HG03439 (cell line): ENCODE results near the gene DIPK1C.

Experiments
- ATAC-seq: cut with Tn5 transposase; IDR thresholded peaks from one replicate; pipeline ENCODE4 v1.9.1; 2021; ENCODE audit warnings: mild to moderate bottlenecking, moderate library complexity; ENCODE audit not compliant: unreplicated experiment

Gene DIPK1C

GRCh38 chr18:74453642-74454198 is 3.4 kb downstream of the DIPK1C start:
- ATAC-seq = no peak

GRCh38 chr18:74453016-74453566 is 4.0 kb downstream of the DIPK1C start:
- ATAC-seq = no peak

- ATAC-seq = no peak
Measured at GRCh38 chr18:74451148-74451547, 6.0 kb downstream of the DIPK1C start.

GRCh38 chr18:74450626-74451025 is 6.5 kb downstream of the DIPK1C start:
- no peak for ATAC-seq

GRCh38 chr18:74447404-74448152 is 9.5 kb downstream of the DIPK1C start:
- ATAC-seq = no peak

GRCh38 chr18:74446631-74447403 is 10.3 kb downstream of the DIPK1C start:
- no peak for ATAC-seq

- ATAC-seq = no peak
Measured at GRCh38 chr18:74446178-74446577, 10.9 kb downstream of the DIPK1C start.

GRCh38 chr18:74445585-74445984 is 11.5 kb downstream of the DIPK1C start:
- ATAC-seq = no peak

- no peak for ATAC-seq
Measured at GRCh38 chr18:74444104-74444503, 13.0 kb downstream of the DIPK1C start.

GRCh38 chr18:74440808-74441427 is 16.2 kb downstream of the DIPK1C start:
- ATAC-seq = no peak

GRCh38 chr18:74438091-74438490 is 19.0 kb downstream of the DIPK1C start:
- ATAC-seq = no peak

GRCh38 chr18:74436158-74436769 is 20.8 kb downstream of the DIPK1C start:
- ATAC-seq = no peak

- ATAC-seq = no peak
Measured at GRCh38 chr18:74435740-74436139, 21.4 kb downstream of the DIPK1C start.

GRCh38 chr18:74434466-74434865 is 22.6 kb downstream of the DIPK1C start:
- ATAC-seq = no peak

GRCh38 chr18:74430806-74431571 is 26.1 kb downstream of the DIPK1C start:
- no peak for ATAC-seq

GRCh38 chr18:74430231-74430630 is 26.9 kb downstream of the DIPK1C start:
- no peak for ATAC-seq

- no peak for ATAC-seq
Measured at GRCh38 chr18:74429096-74429495, 28.0 kb downstream of the DIPK1C start.

GRCh38 chr18:74427442-74428112 is 29.5 kb downstream of the DIPK1C start:
- ATAC-seq = no peak

- no peak for ATAC-seq
Measured at GRCh38 chr18:74425876-74426275, 31.2 kb downstream of the DIPK1C start.
